ENCODE data around the gene PDE8A. TPM values are rescaled to one million over a fixed set of nuclear protein-coding genes. Genes with fewer than 3 reads are reported as not detected.

PDE8A gene
- total RNA-seq, 1 donor from 2014 or later, result 8.6 TPM

GRCh38 chr15:84942456-84942855, 39.2 kb upstream of the PDE8A start:
- Mint-ChIP-seq H3K36me3 (ENCODE audit: low read depth) (no peaks in the 10 kb centered on the region), H3K4me1 (no peaks in the 10 kb centered on the region), H3K4me3 (no peak overlapping the region), H3K9me3 (no peaks in the 10 kb centered on the region), H3K27me3 (ENCODE audit: low read depth) (peaks cover 3% of the 10 kb centered on the region), H3K27ac (ENCODE audit: unreplicated experiment) (no peak overlapping the region)
- no peak for TF ChIP-seq CTCF (conservative IDR thresholded peaks at IDR 0.05)
- no peak for DNase-seq (ENCODE audit: low read depth, low spot score)

DNA sequence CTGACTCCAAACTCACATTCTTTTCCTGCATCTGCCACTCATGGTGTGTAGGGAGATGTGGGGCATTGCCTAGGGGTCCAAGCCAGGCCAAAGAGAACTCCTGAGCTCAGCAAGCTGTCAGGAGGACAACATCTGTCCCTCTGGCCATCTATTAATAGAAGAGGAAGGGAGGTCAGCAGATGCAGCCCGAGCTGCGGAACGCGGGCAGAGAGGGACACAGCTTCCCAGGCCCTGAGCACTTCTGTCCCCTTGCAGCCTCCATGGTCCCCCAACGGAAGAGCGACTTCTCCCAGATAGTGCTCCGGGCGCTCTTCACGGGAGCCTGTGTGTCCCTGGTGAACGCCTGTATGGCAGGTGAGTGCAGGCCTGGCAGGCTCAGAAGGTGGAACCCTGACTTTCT, 37.3 kb upstream of the PDE8A start:
- no peak overlapping the region for H3K4me3 Mint-ChIP-seq
- TF ChIP-seq CTCF (conservative IDR thresholded peaks at IDR 0.05), result no peak
- no peaks in the 10 kb centered on the region for H3K9me3 Mint-ChIP-seq
- DNase-seq (ENCODE audit: low read depth, low spot score), result no peak
- no peaks in the 10 kb centered on the region for H3K27me3 Mint-ChIP-seq (ENCODE audit: low read depth)
- H3K36me3 Mint-ChIP-seq (ENCODE audit: low read depth), result no peaks in the 10 kb centered on the region
- H3K4me1 Mint-ChIP-seq, result no peaks in the 10 kb centered on the region
- no peak overlapping the region for H3K27ac Mint-ChIP-seq (ENCODE audit: unreplicated experiment)

- Mint-ChIP-seq H3K27ac (ENCODE audit: unreplicated experiment) (no peak overlapping the region), H3K36me3 (ENCODE audit: low read depth) (no peaks in the 10 kb centered on the region), H3K27me3 (ENCODE audit: low read depth) (no peaks in the 10 kb centered on the region), H3K4me3 (no peak overlapping the region), H3K4me1 (no peaks in the 10 kb centered on the region), H3K9me3 (no peaks in the 10 kb centered on the region)
- TF ChIP-seq CTCF (conservative IDR thresholded peaks at IDR 0.05), result no peak
- DNase-seq (ENCODE audit: low read depth, low spot score), result no peak
Measured at GRCh38 chr15:84944861-84945260, 36.8 kb upstream of the PDE8A start.

- Mint-ChIP-seq H3K9me3 (no peaks in the 10 kb centered on the region), H3K27ac (ENCODE audit: unreplicated experiment) (no peak overlapping the region), H3K4me3 (no peak overlapping the region), H3K36me3 (ENCODE audit: low read depth) (no peaks in the 10 kb centered on the region), H3K27me3 (ENCODE audit: low read depth) (no peaks in the 10 kb centered on the region), H3K4me1 (no peaks in the 10 kb centered on the region)
- no peak for TF ChIP-seq CTCF (conservative IDR thresholded peaks at IDR 0.05)
- DNase-seq (ENCODE audit: low read depth, low spot score), result no peak
Measured at GRCh38 chr15:84946772-84947489, 34.7 kb upstream of the PDE8A start.

GRCh38 chr15:84947947-84948830, 33.5 kb upstream of the PDE8A start:
- no peaks in the 10 kb centered on the region for H3K4me1 Mint-ChIP-seq

More at GRCh38 chr15:84947947-84948830, 33.5 kb upstream of the PDE8A start:
- Mint-ChIP-seq H3K27me3 (ENCODE audit: low read depth) (no peaks in the 10 kb centered on the region), H3K36me3 (ENCODE audit: low read depth) (no peaks in the 10 kb centered on the region), H3K27ac (ENCODE audit: unreplicated experiment) (no peak overlapping the region), H3K4me3 (no peak overlapping the region), H3K9me3 (no peaks in the 10 kb centered on the region)
- no peak for TF ChIP-seq CTCF (conservative IDR thresholded peaks at IDR 0.05)
- no peak for DNase-seq (ENCODE audit: low read depth, low spot score)
